ENCODE results near the gene TFDP2.
"Not testable (repeated sequence)": the region's sequence is repeated elsewhere in the genome, so short reads cannot be mapped to it uniquely, and the experiment has no call there.

Gene TFDP2

GRCh38 chr3:142149673-142149992, 289 bp upstream of the TFDP2 start:
- H3K4me3 ChIP-seq (ENCODE audit: low read length) = peak overlapping the region; percentile 81
- DNase-seq (ENCODE audit: low read depth) = no peak
- TF ChIP-seq CTCF (conservative IDR thresholded peaks at IDR 0.05; ENCODE audit: low read depth, low read length) = no peak

GRCh38 chr3:142148044-142148791, 1.1 kb downstream of the TFDP2 start:
- DNase-seq (ENCODE audit: low read depth) = no peak
- peak overlapping the region; percentile 81 for H3K4me3 ChIP-seq (ENCODE audit: low read length)
- TF ChIP-seq CTCF (conservative IDR thresholded peaks at IDR 0.05; ENCODE audit: low read depth, low read length) = no peak

GRCh38 chr3:142144587-142144986, 4.8 kb downstream of the TFDP2 start:
- not testable (repeated sequence) for DNase-seq (ENCODE audit: low read depth); H3K4me3 ChIP-seq (ENCODE audit: low read length)

- not testable (repeated sequence) for DNase-seq (ENCODE audit: low read depth); H3K4me3 ChIP-seq (ENCODE audit: low read length)
These were observed 8.6 kb downstream of the TFDP2 start for GRCh38 chr3:142140608-142141285.

DNA sequence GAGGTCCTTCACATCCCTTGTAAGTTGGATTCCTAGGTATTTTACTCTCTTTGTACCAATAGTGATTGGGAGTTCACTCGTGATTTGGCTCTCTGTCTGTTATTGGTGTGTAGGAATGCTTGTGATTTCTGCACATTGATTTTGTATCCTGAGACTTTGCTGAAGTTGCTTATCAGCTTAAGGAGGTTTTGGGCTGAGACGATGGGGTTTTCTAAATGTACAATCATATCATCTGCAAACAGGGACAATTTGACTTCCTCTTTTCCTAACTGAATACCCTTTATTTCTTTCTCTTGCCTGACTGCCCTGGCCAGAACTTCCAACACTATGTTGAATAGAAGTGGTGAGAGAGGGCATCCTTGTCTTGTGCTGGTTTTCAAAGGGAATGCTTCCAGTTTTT, 12.3 kb downstream of the TFDP2 start:
- DNase-seq (ENCODE audit: low read depth); H3K4me3 ChIP-seq (ENCODE audit: low read length): not testable (repeated sequence)

DNA sequence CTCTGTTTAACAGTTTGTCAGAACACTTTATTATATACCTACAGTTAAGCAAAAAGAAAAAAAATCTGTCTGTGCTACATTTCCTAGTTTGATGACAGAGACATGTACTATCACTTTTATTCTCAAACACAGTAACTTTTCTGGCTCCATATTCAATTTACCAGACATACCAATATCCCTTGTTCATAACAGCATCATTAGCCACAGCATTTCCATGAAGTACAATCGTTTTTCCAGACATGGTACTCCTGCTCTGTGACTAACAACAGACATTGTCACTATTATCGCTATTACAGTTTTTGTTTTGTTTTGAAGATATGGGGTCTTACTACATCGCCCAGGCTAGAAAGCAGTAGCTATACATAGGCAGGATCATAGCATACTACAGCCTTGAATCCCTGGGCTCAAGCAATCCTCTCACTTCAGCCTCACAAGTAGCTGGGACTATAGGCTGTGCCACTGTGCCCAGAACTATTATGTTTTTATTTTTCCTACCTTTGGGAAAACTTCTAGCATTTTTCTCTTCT, 14.5 kb downstream of the TFDP2 start:
- no peak for TF ChIP-seq CTCF (conservative IDR thresholded peaks at IDR 0.05; ENCODE audit: low read depth, low read length)
- DNase-seq (ENCODE audit: low read depth) = no peak
- no peak overlapping the region for H3K4me3 ChIP-seq (ENCODE audit: low read length)

DNA sequence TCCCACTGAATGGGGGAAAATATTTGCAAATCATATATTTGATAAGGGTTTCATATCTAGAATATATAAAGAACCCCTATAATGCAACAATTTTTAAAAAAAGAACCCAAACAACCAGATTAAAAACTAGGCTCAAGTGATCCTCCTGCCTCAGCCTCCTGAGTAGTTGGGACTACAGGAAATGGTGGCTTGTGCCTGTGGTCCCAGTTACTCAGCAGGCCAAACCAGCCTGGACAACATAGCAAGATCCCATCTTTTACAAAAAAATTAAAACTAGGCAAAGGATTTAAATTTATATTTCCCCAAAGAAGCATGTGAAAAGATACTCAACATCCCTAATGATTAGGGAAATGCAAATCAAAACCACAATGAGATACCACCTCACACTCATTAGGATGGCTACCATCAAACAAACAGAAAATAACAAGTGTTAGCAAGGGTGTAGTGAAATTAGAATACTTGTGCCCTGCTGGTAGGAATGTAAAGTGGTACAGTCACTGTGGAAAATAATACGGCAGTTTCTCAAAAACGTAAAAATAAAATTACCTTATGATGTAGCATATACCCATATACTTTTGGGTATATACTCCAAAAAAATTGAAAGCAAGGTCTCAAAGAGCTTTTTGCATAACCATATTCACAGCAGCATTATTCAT, 19.7 kb downstream of the TFDP2 start:
- DNase-seq (ENCODE audit: low read depth) = no peak
- peak; percentile 28 for TF ChIP-seq CTCF (conservative IDR thresholded peaks at IDR 0.05; ENCODE audit: low read depth, low read length)
- no peak overlapping the region for H3K4me3 ChIP-seq (ENCODE audit: low read length)

DNA sequence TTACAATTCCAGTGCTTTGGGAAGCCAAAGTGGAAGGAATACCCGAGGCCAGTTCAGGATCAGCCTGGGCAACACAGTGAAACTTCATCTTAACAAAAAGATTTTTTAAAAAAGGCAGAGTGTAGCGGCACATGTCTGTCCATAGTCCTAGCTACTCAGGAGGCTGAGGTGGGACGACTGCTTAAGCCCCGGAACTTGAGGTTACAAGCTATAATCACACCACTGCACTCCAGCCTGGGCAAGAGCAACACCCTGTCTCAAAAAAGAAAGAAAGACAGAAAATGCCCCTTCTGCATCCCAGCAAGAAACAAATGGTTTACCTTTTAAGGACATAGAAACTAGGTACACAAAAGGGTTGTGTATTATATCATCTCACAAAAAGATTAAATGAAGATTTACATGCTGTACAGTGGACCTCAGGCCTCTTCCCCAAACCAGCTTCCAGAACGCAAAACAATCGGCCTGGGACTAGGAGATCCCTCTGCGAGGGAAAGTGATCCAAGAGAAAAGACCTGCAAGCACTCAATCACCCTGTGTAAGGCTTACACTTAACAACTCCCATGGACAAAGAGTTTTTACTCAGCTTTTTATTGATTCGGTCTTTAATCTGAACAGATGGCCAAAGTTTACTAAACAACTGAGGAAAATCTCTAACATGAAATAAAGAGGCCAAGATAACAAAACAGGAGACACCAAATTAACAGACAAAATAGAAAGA, 21.2 kb downstream of the TFDP2 start:
- TF ChIP-seq CTCF (conservative IDR thresholded peaks at IDR 0.05; ENCODE audit: low read depth, low read length) = no peak
- H3K4me3 ChIP-seq (ENCODE audit: low read length) = no peak overlapping the region
- no peak for DNase-seq (ENCODE audit: low read depth)

All from retinal pigment epithelial cell (primary cell).